ENCODE data around the gene PDGFC. TPM values are rescaled to one million over a fixed set of nuclear protein-coding genes. Genes with fewer than 3 reads are reported as not detected.

Gene PDGFC
- total RNA-seq, 1 experiment from 2014 or later, result 9.8 TPM

- CTCF ChIA-PET, result no interaction called here
- Histone ChIP-seq H3K9me3 (ENCODE audit: control insufficient read depth in 1 of 2, insufficient read depth in 1 of 2, low read depth in 1 of 2, low read length in 2 of 2) (no peaks in the 10 kb centered on the region), H3K9me2 (ENCODE audit: insufficient read depth) (no peaks in the 10 kb centered on the region), H4K20me1 (ENCODE audit: insufficient read depth) (no peaks in the 10 kb centered on the region), H3K9ac (ENCODE audit: low read length) (no peak overlapping the region), H3K27ac (ENCODE audit: low read depth, low read length) (peak overlapping the region; percentile 55), H3K36me3 (ENCODE audit: control insufficient read depth in 1 of 2, insufficient read depth in 2 of 2, low read length in 2 of 2) (no peaks in the 10 kb centered on the region), H3K4me3 (replicated peaks in 1 of 2; ENCODE audit: low read depth in 1 of 2, low read length in 2 of 2) (no peak overlapping the region), H2AFZ (ENCODE audit: low read depth, low read length, poor library complexity, severe bottlenecking) (no peak overlapping the region), H3K4me1 (ENCODE audit: control insufficient read depth in 1 of 2, insufficient read depth in 2 of 2, low read length in 2 of 2) (peaks cover 33 to 67% of the 10 kb centered on the region in 2 experiments), H3K79me2 (ENCODE audit: insufficient read depth, low read length) (no peaks in the 10 kb centered on the region), H3K4me2 (ENCODE audit: low read length) (peak overlapping the region; percentile 46), H3K27me3 (ENCODE audit: insufficient read depth, low read length) (no peaks in the 10 kb centered on the region)
- intact Hi-C loops (cut with micrococcal nuclease), result loop anchor here (10.0 kb wide), 1 partner anchor 190 kb away; no protein-coding TSS in a partner anchor
- TF ChIP-seq SP1 (IDR thresholded peaks at IDR 0.05; ENCODE audit: low read depth), result no peak
- TF ChIP-seq CEBPB (IDR thresholded peaks at IDR 0.05; ENCODE audit: low read depth), result no peak
- BruUV-seq (replicated peaks), result no TSS peak
- ATAC-seq (peak; percentile 59), DNase-seq (ENCODE audit: low read depth, low spot score) (no peak)
- RAD21 ChIA-PET (ENCODE audit: low non-redundant PET in 1 of 2, low total read pairs in 2 of 2, uncharacterized antibody in 2 of 2, unreplicated experiment in 2 of 2), result no interaction called here
- POLR2A ChIA-PET, result no interaction called here
These were observed 197.2 kb downstream of the PDGFC start for GRCh38 chr4:156774422-156774821.

GRCh38 chr4:156773648-156774357, 197.8 kb downstream of the PDGFC start:
- Histone ChIP-seq H3K4me2 (ENCODE audit: low read length) (peak overlapping the region; percentile 46), H3K27me3 (ENCODE audit: insufficient read depth, low read length) (no peaks in the 10 kb centered on the region), H4K20me1 (ENCODE audit: insufficient read depth) (no peaks in the 10 kb centered on the region), H3K4me3 (replicated peaks in 1 of 2; ENCODE audit: low read depth in 1 of 2, low read length in 2 of 2) (no peak overlapping the region), H3K79me2 (ENCODE audit: insufficient read depth, low read length) (no peaks in the 10 kb centered on the region), H3K27ac (ENCODE audit: low read depth, low read length) (peak overlapping the region; percentile 55), H3K9me2 (ENCODE audit: insufficient read depth) (no peaks in the 10 kb centered on the region), H3K36me3 (ENCODE audit: control insufficient read depth in 1 of 2, insufficient read depth in 2 of 2, low read length in 2 of 2) (no peaks in the 10 kb centered on the region), H3K4me1 (ENCODE audit: control insufficient read depth in 1 of 2, insufficient read depth in 2 of 2, low read length in 2 of 2) (peaks cover 32 to 61% of the 10 kb centered on the region in 2 experiments), H2AFZ (ENCODE audit: low read depth, low read length, poor library complexity, severe bottlenecking) (no peak overlapping the region), H3K9me3 (ENCODE audit: control insufficient read depth in 1 of 2, insufficient read depth in 1 of 2, low read depth in 1 of 2, low read length in 2 of 2) (no peaks in the 10 kb centered on the region), H3K9ac (ENCODE audit: low read length) (no peak overlapping the region)
- TF ChIP-seq SRF (IDR thresholded peaks at IDR 0.05; ENCODE audit: low read depth) (no peak), EZH2 (IDR thresholded peaks at IDR 0.05) (no peak), ZNF274 (IDR thresholded peaks at IDR 0.05; ENCODE audit: low read depth, low read length) (no peak), CEBPB (IDR thresholded peaks at IDR 0.05; ENCODE audit: low read depth) (no peak), YY1 (IDR thresholded peaks at IDR 0.05; ENCODE audit: extremely low read depth, insufficient replicate concordance, low read depth, low read length) (no peak), CBX3 (IDR thresholded peaks at IDR 0.05; ENCODE audit: low read depth) (no peak), ELF1 (IDR thresholded peaks at IDR 0.05; ENCODE audit: borderline replicate concordance, low read depth) (no peak), EGR1 (IDR thresholded peaks at IDR 0.05; ENCODE audit: low read depth) (no peak), FOSL1 (IDR thresholded peaks at IDR 0.05; ENCODE audit: low read depth) (no peak), CTCF (IDR thresholded peaks at IDR 0.05 in 2 of 3, conservative IDR thresholded peaks at IDR 0.05 in 1 of 3; ENCODE audit: borderline replicate concordance in 1 of 3, insufficient read depth in 1 of 3, low read depth in 2 of 3, low read length in 2 of 3) (no peak), JUND (IDR thresholded peaks at IDR 0.05) (no peak)
- CTCF ChIA-PET, result no interaction called here
- no TSS peak for BruUV-seq (replicated peaks)
- ATAC-seq, result peak; percentile 69
- POLR2A ChIA-PET, result no interaction called here
- RAD21 ChIA-PET (ENCODE audit: low non-redundant PET in 1 of 2, low total read pairs in 2 of 2, uncharacterized antibody in 2 of 2, unreplicated experiment in 2 of 2), result no interaction called here
- intact Hi-C loops (cut with micrococcal nuclease), result loop anchor here (10.0 kb wide), 1 partner anchor 191 kb away; no protein-coding TSS in a partner anchor
- no peak for DNase-seq (ENCODE audit: low read depth, low spot score)
